HS-5 (cell line): Measurements from ENCODE around the gene ZCCHC7.

Source experiments
- DNase-seq: peaks from one replicate; pipeline ENCODE4 v3.0.0-alpha.2; 2012; ENCODE audit warnings: low read depth

ZCCHC7 gene

GRCh38 chr9:37209431-37210386 lies 89.3 kb downstream of the ZCCHC7 start:
- DNase-seq, result no peak

- DNase-seq, result no peak
Observed at GRCh38 chr9:37210737-37211523, 90.6 kb downstream of the ZCCHC7 start.

GRCh38 chr9:37212435-37212834 lies 92.1 kb downstream of the ZCCHC7 start:
- no peak for DNase-seq

- DNase-seq, result no peak
Observed at GRCh38 chr9:37215381-37215780, 95.0 kb downstream of the ZCCHC7 start.

GRCh38 chr9:37215830-37216229 lies 95.5 kb downstream of the ZCCHC7 start:
- DNase-seq, result peak; percentile 22

GRCh38 chr9:37217161-37217560 lies 96.8 kb downstream of the ZCCHC7 start:
- no peak for DNase-seq

GRCh38 chr9:37218800-37219425 lies 98.5 kb downstream of the ZCCHC7 start:
- DNase-seq, result no peak

- DNase-seq, result no peak
Observed at GRCh38 chr9:37220971-37221370, 100.6 kb downstream of the ZCCHC7 start.

- no peak for DNase-seq
Observed at GRCh38 chr9:37221489-37222106, 101.2 kb downstream of the ZCCHC7 start.

GRCh38 chr9:37229455-37229854 lies 109.1 kb downstream of the ZCCHC7 start:
- DNase-seq, result no peak

GRCh38 chr9:37229882-37230482 lies 109.6 kb downstream of the ZCCHC7 start:
- no peak for DNase-seq

GRCh38 chr9:37236822-37237221 lies 116.4 kb downstream of the ZCCHC7 start:
- DNase-seq, result no peak

- no peak for DNase-seq
Observed at GRCh38 chr9:37238122-37238521, 117.7 kb downstream of the ZCCHC7 start.

GRCh38 chr9:37239224-37239859 lies 119.0 kb downstream of the ZCCHC7 start:
- no peak for DNase-seq

GRCh38 chr9:37239921-37240320 lies 119.5 kb downstream of the ZCCHC7 start:
- DNase-seq, result no peak

- DNase-seq, result no peak
Observed at GRCh38 chr9:37241340-37241739, 121.0 kb downstream of the ZCCHC7 start.

- DNase-seq, result no peak
Observed at GRCh38 chr9:37242089-37242488, 121.7 kb downstream of the ZCCHC7 start.

- no peak for DNase-seq
Observed at GRCh38 chr9:37243588-37244345, 123.4 kb downstream of the ZCCHC7 start.

GRCh38 chr9:37246826-37247225 lies 126.5 kb downstream of the ZCCHC7 start:
- no peak for DNase-seq

GRCh38 chr9:37248651-37249163 lies 128.3 kb downstream of the ZCCHC7 start:
- DNase-seq, result no peak
